Transverse colon (tissue), 4 donors: ENCODE measurements around the gene EWSR1. TPM values are rescaled to one million over a fixed set of nuclear protein-coding genes. Genes with fewer than 3 reads are reported as not detected.
A peak's percentile ranks its signal among the peaks of the same experiment; 100 is the strongest.
"Not testable (repeated sequence)": the region's sequence is repeated elsewhere in the genome, so short reads cannot be mapped to it uniquely, and the experiment has no call there.

Source experiments
- DNase-seq: peaks from one replicate; pipeline ENCODE4 v3.0.0-alpha.2; 2019
- H3K27ac ChIP-seq, 4 donors: fragments of 200-600 bp; sonication (generic); 2 replicates each; pipeline ENCODE4 v1.5.1; 2016 to 2018; ENCODE audit warnings: inconsistent platforms in 4 of 4
- H3K27me3 ChIP-seq: fragments of 200-600 bp; sonication (generic); 2 replicates; pipeline ENCODE4 v1.5.1; 2017; ENCODE audit warnings: inconsistent platforms
- H3K36me3 ChIP-seq, 4 donors: fragments of 200-600 bp; sonication (generic); 2 replicates each; pipeline ENCODE4 v1.5.1; 2017 to 2019; ENCODE audit warnings: inconsistent platforms in 4 of 4
- H3K4me1 ChIP-seq, 4 donors: fragments of 200-600 bp; sonication (generic); 2 replicates each; pipeline ENCODE4 v1.5.1; 2017 to 2020; ENCODE audit warnings: inconsistent platforms in 4 of 4
- H3K4me3 ChIP-seq, 4 donors: fragments of 200-600 bp; sonication (generic); 1 replicate in 1 of 4; 2 replicates in 3 of 4; pipeline versions ENCODE4 v1.5.1 to v1.6.1; 2017 to 2019; ENCODE audit warnings: inconsistent platforms in 4 of 4
- H3K9me3 ChIP-seq, 2 donors: fragments of 200-600 bp; sonication (generic); 2 replicates each; pipeline ENCODE4 v1.5.1; 2017 to 2019; ENCODE audit warnings: inconsistent platforms in 2 of 2
- EP300 ChIP-seq: sonication (generic); formaldehyde crosslinking; IDR thresholded peaks from one replicate; pipeline ENCODE4 v1.6.1; 2017; ENCODE audit warnings: antibody characterized with exemption, low read depth
- POLR2A ChIP-seq: fragments of 450-650 bp; IDR thresholded peaks from one replicate; pipeline ENCODE4 v1.6.1; 2016; ENCODE audit warnings: antibody characterized with exemption, mild to moderate bottlenecking, moderate library complexity
- POLR2AphosphoS5 ChIP-seq, 3 donors: sonication (generic); formaldehyde crosslinking; IDR thresholded peaks; one replicate each; pipeline ENCODE4 v1.6.1; 2016; ENCODE audit warnings: antibody characterized with exemption in 3 of 3
- WGBS, 2 donors: methylation state at CpG; one replicate each; pipeline ENCODE4 v1.1.5; 2018; ENCODE audit warnings: low coverage in 1 of 2; 5-methylcytosine and 5-hydroxymethylcytosine counted together
- in situ Hi-C, 4 donors: fragments of 200-750 bp; cut with MboI; loops; one replicate each; pipeline versions ENCODE4 v1.15.0 to v1.15.1; 2017; ENCODE audit warnings: low sequenced_read_pairs in 3 of 4, low pct_ligation_motif_present in 1 of 4, low pct_unique_long_range_greater_than_20kb in 1 of 4
- intact Hi-C: fragments of 100-400 bp; cut with DNase I; formaldehyde crosslinking; loops from one replicate; pipeline ENCODE4 v1.15.1; 2023; ENCODE audit warnings: low total_unique reads
- total RNA-seq, 4 donors: library from RNA; depleted of rRNA; stranded (reverse); fragments of >200 nt; gene quantifications; one replicate each; pipeline ENCODE4 v1.1.0, GENCODE V29; 2016
- TF ChIP-seq, protein P1 (sequence below), 5 experiments: fragments of 200-600 bp in 3 of 5; fragments of 450-650 bp in 2 of 5; sonication (generic) in 3 of 5; IDR thresholded peaks; 1 replicate in 2 of 5; 2 replicates in 3 of 5; pipeline ENCODE4 v1.5.1; 2016 to 2017; ENCODE audit warnings: antibody characterized with exemption in 5 of 5, inconsistent platforms in 3 of 5, mild to moderate bottlenecking in 2 of 5, moderate library complexity in 1 of 5

The EWSR1 gene, protein sequence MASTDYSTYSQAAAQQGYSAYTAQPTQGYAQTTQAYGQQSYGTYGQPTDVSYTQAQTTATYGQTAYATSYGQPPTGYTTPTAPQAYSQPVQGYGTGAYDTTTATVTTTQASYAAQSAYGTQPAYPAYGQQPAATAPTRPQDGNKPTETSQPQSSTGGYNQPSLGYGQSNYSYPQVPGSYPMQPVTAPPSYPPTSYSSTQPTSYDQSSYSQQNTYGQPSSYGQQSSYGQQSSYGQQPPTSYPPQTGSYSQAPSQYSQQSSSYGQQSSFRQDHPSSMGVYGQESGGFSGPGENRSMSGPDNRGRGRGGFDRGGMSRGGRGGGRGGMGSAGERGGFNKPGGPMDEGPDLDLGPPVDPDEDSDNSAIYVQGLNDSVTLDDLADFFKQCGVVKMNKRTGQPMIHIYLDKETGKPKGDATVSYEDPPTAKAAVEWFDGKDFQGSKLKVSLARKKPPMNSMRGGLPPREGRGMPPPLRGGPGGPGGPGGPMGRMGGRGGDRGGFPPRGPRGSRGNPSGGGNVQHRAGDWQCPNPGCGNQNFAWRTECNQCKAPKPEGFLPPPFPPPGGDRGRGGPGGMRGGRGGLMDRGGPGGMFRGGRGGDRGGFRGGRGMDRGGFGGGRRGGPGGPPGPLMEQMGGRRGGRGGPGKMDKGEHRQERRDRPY
- total RNA-seq = 100 to 1,000 TPM; 196 to 318 (median 205) TPM

DNA sequence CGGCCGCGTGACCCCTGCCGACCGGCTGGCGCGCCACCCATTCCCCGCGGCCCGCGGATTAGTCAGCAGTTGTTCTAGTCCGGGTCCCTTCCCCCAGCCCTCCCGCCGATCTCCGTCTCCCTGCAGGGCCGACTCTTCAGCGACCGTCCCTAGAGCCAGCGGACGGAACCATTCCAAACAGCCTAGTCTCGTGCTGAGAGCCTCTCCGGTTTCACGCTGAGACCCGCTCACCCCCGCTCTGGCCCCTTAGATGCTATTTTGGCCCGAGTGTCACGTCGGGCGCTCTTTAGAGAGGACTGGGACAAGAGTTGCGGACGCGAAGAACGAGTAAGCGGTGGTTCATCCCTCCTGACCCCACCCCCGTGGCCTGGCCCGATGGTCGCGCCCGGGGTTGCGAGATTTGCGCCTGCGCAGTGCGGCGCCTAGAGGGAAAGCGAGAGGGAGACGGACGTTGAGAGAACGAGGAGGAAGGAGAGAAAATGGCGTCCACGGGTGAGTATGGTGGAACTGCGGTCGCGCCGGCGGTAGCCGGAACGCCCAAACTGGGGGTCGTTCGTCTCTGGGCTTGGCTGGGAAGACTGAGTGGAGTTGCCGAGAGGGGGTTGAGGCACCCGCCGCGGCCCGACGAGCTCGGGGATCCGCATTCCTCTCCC lies at the start of gene EWSR1, which contains the start of gene RHBDD3:
Gene EWSR1, plus strand, starts transcription at position 411 of the 653 bp plus-strand sequence. Its CDS starts 69 bp downstream, at position 480.
Gene RHBDD3, minus strand, starts transcription at position 124 of the 653 bp plus-strand sequence. CDS start 2,355 bp downstream, outside the sequence.
- TF ChIP-seq, protein P1, sequence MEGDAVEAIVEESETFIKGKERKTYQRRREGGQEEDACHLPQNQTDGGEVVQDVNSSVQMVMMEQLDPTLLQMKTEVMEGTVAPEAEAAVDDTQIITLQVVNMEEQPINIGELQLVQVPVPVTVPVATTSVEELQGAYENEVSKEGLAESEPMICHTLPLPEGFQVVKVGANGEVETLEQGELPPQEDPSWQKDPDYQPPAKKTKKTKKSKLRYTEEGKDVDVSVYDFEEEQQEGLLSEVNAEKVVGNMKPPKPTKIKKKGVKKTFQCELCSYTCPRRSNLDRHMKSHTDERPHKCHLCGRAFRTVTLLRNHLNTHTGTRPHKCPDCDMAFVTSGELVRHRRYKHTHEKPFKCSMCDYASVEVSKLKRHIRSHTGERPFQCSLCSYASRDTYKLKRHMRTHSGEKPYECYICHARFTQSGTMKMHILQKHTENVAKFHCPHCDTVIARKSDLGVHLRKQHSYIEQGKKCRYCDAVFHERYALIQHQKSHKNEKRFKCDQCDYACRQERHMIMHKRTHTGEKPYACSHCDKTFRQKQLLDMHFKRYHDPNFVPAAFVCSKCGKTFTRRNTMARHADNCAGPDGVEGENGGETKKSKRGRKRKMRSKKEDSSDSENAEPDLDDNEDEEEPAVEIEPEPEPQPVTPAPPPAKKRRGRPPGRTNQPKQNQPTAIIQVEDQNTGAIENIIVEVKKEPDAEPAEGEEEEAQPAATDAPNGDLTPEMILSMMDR (IDR thresholded peaks at IDR 0.05) = peak in 1 of 5 experiments; percentile 8
- peak; percentile 94 to 95 (median 95) for TF ChIP-seq POLR2AphosphoS5 (IDR thresholded peaks at IDR 0.05)
- TF ChIP-seq EP300 = no peak
- TF ChIP-seq POLR2A = peak; percentile 88
- intact Hi-C loops = no loop called here
- H3K4me1 ChIP-seq = peaks cover 25 to 55% (median 48%) of the 10 kb centered on the region in 4 donors
- in situ Hi-C loops = no loop called here
- no peaks in the 10 kb centered on the region for H3K27me3 ChIP-seq
- H3K36me3 ChIP-seq = peaks cover 0 to 11% (median 5%) of the 10 kb centered on the region in 4 donors
- H3K9me3 ChIP-seq = no peaks in the 10 kb centered on the region
- H3K4me3 ChIP-seq = peak within 1 kb of the TSS; percentile 84 to 97 (median 90)
- WGBS, 2 donors = 1 to 4% methylated on average over 11 to 63 of the region's 67 CpGs
- DNase-seq = peak; percentile 96
- peak within 1 kb of the TSS; percentile 97 to 100 (median 100) for H3K27ac ChIP-seq

DNA sequence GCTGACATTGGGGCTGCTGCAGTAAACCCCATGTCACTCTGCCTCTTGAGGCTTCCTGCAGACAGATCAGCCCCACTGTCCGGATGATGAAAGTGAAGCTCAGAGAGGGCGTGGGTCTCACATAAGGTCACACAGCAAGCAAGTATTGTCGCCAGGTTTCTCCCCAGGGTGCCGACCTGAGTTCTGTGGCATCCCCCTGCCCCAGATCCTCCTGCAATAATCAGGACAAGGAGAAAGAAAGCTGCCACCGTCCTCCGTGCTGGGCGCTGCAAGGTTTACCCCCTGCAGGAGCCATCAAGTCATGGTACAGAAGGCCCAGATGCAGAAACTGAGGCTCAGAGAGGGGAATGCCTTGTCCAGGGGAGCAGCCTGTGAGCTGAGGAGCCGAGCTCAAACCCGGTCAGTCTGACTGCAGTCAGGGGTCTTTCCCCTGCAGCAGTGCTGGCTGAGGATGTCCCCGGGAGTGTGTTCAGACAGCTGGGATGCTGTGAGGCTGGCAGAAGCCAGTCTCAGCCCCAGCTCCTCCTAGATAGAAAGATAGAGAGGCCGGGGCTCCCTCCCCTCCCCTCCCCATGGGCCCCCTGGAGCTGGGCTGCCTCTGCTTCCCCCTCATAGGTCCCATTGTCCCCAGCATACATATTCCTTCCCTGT lies 49.2 kb upstream of the EWSR1 start:
- WGBS, 2 donors = 76% methylated on average over 11 of the region's 11 CpGs; no CpG with 5 or more reads in 1 of the 2 donors
- in situ Hi-C loops = no loop called here

GRCh38 chr22:29219409-29219782 lies 48.7 kb upstream of the EWSR1 start:
- H3K27me3 ChIP-seq, H3K4me3 ChIP-seq, H3K9me3 ChIP-seq, H3K27ac ChIP-seq, intact Hi-C loops, H3K4me1 ChIP-seq, in situ Hi-C loops, H3K36me3 ChIP-seq, DNase-seq: not testable (repeated sequence)
- 76% methylated on average over 2 of the region's 2 CpGs; no CpG with 5 or more reads in 1 of the 2 donors for WGBS, 2 donors

More for the DNA sequence above, 49.2 kb upstream of the EWSR1 start:
- Histone ChIP-seq H3K9me3 (no peaks in the 10 kb centered on the region), H3K27ac (no peak overlapping the region), H3K4me1 (no peaks in the 10 kb centered on the region), H3K36me3 (no peaks in the 10 kb centered on the region), H3K27me3 (no peaks in the 10 kb centered on the region), H3K4me3 (no peak overlapping the region)
- TF ChIP-seq, protein P1 (IDR thresholded peaks at IDR 0.05) = no peak
- no peak for TF ChIP-seq POLR2A
- TF ChIP-seq POLR2AphosphoS5 (IDR thresholded peaks at IDR 0.05) = no peak
- no peak for TF ChIP-seq EP300
- intact Hi-C loops = no loop called here
- DNase-seq = no peak

DNA sequence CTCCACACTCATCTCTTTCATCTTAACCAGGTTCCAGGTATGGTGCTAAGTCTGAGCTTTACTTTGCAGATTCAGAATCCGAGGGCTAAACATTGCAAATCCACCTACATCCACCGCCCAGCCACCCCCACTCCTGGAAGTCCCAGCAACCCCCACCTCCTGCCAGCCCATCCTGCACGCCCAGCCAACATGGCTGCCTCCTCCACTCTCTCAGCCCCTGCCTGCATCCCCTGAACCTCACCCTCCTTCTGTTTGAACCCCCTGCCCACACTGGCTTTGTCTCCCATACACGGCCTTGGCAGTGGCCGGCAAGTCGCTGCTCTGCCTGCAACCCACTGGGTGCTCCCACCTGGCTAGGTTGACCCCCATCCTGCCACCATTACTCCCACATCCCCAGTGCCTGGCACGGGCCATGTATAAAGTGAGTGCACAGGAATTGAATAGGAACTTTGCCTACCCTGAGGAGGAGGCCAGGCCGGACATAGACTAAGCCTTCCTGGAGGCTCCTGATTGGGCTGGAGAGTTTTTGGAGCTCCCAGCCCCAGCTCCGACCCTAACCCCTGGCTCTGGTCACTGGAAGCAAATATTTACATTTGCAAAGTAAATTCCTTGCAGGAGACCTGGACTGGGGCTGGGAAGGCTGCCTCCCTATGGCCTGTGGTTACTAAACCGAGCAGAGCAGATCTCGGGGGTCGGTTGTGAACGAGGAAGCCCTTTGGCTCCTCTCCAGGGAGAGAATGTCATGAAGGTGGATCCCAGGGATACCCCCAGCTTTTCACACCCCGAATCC lies 48.0 kb upstream of the EWSR1 start:
- no peak overlapping the region for H3K4me3 ChIP-seq
- in situ Hi-C loops = no loop called here
- H3K36me3 ChIP-seq = no peaks in the 10 kb centered on the region
- no peaks in the 10 kb centered on the region for H3K27me3 ChIP-seq
- no peak for DNase-seq
- 57 to 65% methylated on average over 1 to 14 of the region's 14 CpGs for WGBS, 2 donors
- intact Hi-C loops = no loop called here
- H3K4me1 ChIP-seq = peaks cover 0 to 5% (median 4%) of the 10 kb centered on the region in 4 donors
- no peaks in the 10 kb centered on the region for H3K9me3 ChIP-seq
- no peak overlapping the region for H3K27ac ChIP-seq
- TF ChIP-seq POLR2A = no peak
- TF ChIP-seq POLR2AphosphoS5 (IDR thresholded peaks at IDR 0.05) = no peak
- TF ChIP-seq EP300 = no peak
- TF ChIP-seq, protein P1 (IDR thresholded peaks at IDR 0.05) = no peak
